Measurements from ENCODE around the gene SMG5. TPM values are rescaled to one million over a fixed set of nuclear protein-coding genes. Genes with fewer than 3 reads are reported as not detected.

The SMG5 gene
- total RNA-seq, 1 experiment from 2014 or later: 117 TPM

DNA sequence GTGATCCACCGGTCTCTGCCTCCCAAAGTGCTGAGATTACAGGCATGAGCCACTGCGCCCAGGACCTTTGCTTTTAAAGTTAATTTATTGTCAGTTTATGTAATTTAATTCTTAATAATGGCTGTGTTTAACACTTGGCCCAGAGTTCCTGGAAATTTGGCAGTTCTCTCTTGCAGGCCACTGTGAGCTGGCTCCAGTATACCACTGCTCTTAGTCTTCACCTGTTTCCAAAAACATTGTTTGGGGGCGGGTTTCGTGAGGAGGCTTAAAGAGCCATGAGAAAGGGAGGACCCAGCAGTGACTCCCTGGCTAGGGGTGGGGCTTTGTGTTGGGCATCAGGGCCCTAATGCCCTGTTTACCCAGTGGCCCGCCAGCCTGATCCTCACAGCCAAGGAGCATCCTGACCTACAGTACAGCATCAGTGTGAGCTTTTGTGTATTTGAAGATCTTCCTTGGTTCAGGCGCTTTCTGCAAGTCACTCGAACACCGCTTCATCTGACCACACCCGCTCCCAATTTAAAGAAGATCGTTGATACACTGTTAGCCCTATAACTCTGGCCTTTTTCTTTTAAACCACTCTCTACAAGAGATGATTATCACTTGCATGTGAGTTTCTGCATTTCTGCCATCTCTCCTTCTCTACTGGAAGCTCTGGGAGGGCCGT is 52.7 kb downstream of the SMG5 start:
- no peaks in the 10 kb centered on the region for H3K36me3 ChIP-seq (ENCODE audit: control insufficient read depth, insufficient read depth, low read length)
- no peaks in the 10 kb centered on the region for H3K27me3 ChIP-seq (ENCODE audit: control insufficient read depth, insufficient read depth, low read length)
- H3K9me3 ChIP-seq (ENCODE audit: control insufficient read depth, insufficient read depth, low read depth, low read length): no peaks in the 10 kb centered on the region
- H3K4me3 ChIP-seq (ENCODE audit: low read depth in 2 of 2, low read length in 2 of 2): no peak overlapping the region
- intact Hi-C loops (cut with micrococcal nuclease; ENCODE audit: unreplicated experiment): loop anchor here (5.0 kb wide), 1 partner anchor 227 kb away; no protein-coding TSS in a partner anchor
- H3K4me1 ChIP-seq (ENCODE audit: control insufficient read depth, insufficient read depth, low read length): peaks cover 6% of the 10 kb centered on the region; the same call in 1 of the 2 replicates
- in situ Hi-C loops (cut with HindIII; ENCODE audit: low pct_unique_long_range_greater_than_20kb, low sequenced_read_pairs): no loop called here
- TF ChIP-seq, protein P1, sequence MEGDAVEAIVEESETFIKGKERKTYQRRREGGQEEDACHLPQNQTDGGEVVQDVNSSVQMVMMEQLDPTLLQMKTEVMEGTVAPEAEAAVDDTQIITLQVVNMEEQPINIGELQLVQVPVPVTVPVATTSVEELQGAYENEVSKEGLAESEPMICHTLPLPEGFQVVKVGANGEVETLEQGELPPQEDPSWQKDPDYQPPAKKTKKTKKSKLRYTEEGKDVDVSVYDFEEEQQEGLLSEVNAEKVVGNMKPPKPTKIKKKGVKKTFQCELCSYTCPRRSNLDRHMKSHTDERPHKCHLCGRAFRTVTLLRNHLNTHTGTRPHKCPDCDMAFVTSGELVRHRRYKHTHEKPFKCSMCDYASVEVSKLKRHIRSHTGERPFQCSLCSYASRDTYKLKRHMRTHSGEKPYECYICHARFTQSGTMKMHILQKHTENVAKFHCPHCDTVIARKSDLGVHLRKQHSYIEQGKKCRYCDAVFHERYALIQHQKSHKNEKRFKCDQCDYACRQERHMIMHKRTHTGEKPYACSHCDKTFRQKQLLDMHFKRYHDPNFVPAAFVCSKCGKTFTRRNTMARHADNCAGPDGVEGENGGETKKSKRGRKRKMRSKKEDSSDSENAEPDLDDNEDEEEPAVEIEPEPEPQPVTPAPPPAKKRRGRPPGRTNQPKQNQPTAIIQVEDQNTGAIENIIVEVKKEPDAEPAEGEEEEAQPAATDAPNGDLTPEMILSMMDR (IDR thresholded peaks at IDR 0.05): no peak
- TF ChIP-seq, protein P2, sequence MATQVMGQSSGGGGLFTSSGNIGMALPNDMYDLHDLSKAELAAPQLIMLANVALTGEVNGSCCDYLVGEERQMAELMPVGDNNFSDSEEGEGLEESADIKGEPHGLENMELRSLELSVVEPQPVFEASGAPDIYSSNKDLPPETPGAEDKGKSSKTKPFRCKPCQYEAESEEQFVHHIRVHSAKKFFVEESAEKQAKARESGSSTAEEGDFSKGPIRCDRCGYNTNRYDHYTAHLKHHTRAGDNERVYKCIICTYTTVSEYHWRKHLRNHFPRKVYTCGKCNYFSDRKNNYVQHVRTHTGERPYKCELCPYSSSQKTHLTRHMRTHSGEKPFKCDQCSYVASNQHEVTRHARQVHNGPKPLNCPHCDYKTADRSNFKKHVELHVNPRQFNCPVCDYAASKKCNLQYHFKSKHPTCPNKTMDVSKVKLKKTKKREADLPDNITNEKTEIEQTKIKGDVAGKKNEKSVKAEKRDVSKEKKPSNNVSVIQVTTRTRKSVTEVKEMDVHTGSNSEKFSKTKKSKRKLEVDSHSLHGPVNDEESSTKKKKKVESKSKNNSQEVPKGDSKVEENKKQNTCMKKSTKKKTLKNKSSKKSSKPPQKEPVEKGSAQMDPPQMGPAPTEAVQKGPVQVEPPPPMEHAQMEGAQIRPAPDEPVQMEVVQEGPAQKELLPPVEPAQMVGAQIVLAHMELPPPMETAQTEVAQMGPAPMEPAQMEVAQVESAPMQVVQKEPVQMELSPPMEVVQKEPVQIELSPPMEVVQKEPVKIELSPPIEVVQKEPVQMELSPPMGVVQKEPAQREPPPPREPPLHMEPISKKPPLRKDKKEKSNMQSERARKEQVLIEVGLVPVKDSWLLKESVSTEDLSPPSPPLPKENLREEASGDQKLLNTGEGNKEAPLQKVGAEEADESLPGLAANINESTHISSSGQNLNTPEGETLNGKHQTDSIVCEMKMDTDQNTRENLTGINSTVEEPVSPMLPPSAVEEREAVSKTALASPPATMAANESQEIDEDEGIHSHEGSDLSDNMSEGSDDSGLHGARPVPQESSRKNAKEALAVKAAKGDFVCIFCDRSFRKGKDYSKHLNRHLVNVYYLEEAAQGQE (IDR thresholded peaks at IDR 0.05; ENCODE audit: insufficient read depth in 1 of 2, low read depth in 2 of 2, low read length in 1 of 2): no peak
- TF ChIP-seq TCF7L2 (IDR thresholded peaks at IDR 0.05; ENCODE audit: low read depth, low read length) (no peak), POLR2AphosphoS5 (IDR thresholded peaks at IDR 0.05; ENCODE audit: low read depth, low read length) (no peak), SIN3A (IDR thresholded peaks at IDR 0.05; ENCODE audit: borderline replicate concordance, insufficient read depth, low read depth, low read length) (no peak)
- ATAC-seq: no peak
- no TSS peak for BruUV-seq (replicated peaks)
- H3K27ac ChIP-seq (ENCODE audit: low read length): no peak overlapping the region
- no peak for DNase-seq (ENCODE audit: low read depth, low spot score)
- ChIA-PET CTCF (no interaction called here), POLR2A (no interaction called here)

DNA sequence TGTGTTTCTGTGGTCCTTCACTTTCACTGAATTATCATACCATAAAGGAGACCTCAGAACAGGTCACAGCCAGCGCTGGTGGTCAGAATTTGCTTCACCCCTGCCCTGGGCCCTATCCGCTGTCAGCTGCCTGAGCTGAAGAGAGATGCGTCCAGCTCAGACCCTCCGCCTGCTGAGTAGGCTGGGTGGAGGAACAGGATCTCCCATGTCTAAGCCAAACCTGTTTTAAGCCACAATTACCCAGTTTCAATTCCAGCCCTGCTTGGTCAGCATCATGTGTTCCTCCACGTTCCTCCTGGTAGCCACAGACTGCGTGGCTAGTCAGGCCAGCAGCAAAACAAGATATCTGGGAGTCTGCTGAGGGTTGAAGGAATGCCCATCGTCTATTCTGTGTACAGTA is 54.1 kb downstream of the SMG5 start:
- H3K9me3 ChIP-seq (ENCODE audit: control insufficient read depth, insufficient read depth, low read depth, low read length): no peaks in the 10 kb centered on the region
- no peak overlapping the region for H3K4me3 ChIP-seq (ENCODE audit: low read depth in 2 of 2, low read length in 2 of 2)
- intact Hi-C loops (cut with micrococcal nuclease; ENCODE audit: unreplicated experiment) (loop anchor here (5.0 kb wide), 1 partner anchor 229 kb away; no protein-coding TSS in a partner anchor), in situ Hi-C loops (cut with HindIII; ENCODE audit: low pct_unique_long_range_greater_than_20kb, low sequenced_read_pairs) (no loop called here)
- ATAC-seq: no peak
- no TSS peak for BruUV-seq (replicated peaks)
- POLR2A ChIA-PET: no interaction called here
- no peak for DNase-seq (ENCODE audit: low read depth, low spot score)
- no peak for TF ChIP-seq SIN3A (IDR thresholded peaks at IDR 0.05; ENCODE audit: borderline replicate concordance, insufficient read depth, low read depth, low read length)
- TF ChIP-seq POLR2AphosphoS5 (IDR thresholded peaks at IDR 0.05; ENCODE audit: low read depth, low read length): no peak
- TF ChIP-seq, protein P1 (IDR thresholded peaks at IDR 0.05): no peak
- no peak for TF ChIP-seq TCF7L2 (IDR thresholded peaks at IDR 0.05; ENCODE audit: low read depth, low read length)
- TF ChIP-seq, protein P2 (IDR thresholded peaks at IDR 0.05; ENCODE audit: insufficient read depth in 1 of 2, low read depth in 2 of 2, low read length in 1 of 2): no peak
- peaks cover 6% of the 10 kb centered on the region; the same call in 1 of the 2 replicates for H3K4me1 ChIP-seq (ENCODE audit: control insufficient read depth, insufficient read depth, low read length)
- no peaks in the 10 kb centered on the region for H3K27me3 ChIP-seq (ENCODE audit: control insufficient read depth, insufficient read depth, low read length)
- H3K36me3 ChIP-seq (ENCODE audit: control insufficient read depth, insufficient read depth, low read length): peaks cover 2% of the 10 kb centered on the region; the same call in 1 of the 2 replicates
- no peak overlapping the region for H3K27ac ChIP-seq (ENCODE audit: low read length)
- CTCF ChIA-PET: interaction anchor here (0.7 kb wide), 1 partner anchor 132 kb away, joined by 6 read pairs; no protein-coding TSS in a partner anchor
